Measurements from ENCODE around the gene CD99. TPM values are rescaled to one million over a fixed set of nuclear protein-coding genes. Genes with fewer than 3 reads are reported as not detected.
"Not testable (repeated sequence)": the region's sequence is repeated elsewhere in the genome, so short reads cannot be mapped to it uniquely, and the experiment has no call there.

The CD99 gene
- total and polyA plus RNA-seq, 2 experiments from 2014 or later: 329 to 565 TPM

DNA sequence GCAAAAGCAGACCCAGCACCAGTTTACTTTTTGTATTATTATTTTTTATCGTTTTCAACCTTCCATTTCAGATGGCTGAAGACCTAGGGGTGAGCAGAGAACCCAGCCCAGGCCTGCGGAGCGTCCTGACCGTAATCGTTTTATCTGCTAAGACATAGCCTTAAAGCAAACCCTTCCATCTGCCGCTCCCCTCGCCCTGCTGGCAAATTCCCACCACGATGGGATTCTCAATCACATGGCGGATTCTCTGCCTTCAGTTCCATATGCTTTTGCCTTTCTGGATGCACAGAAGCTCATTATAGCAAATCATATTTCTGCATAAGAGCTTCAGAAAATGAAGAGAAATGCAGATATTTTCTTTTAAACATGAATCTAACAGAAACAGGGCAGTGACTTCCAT lies 42.2 kb downstream of the CD99 start:
- WGBS (ENCODE audit: low lambda C conversion rate, missing lambda C conversion rate): 90% methylated on average over 9 of the region's 9 CpGs
- H3K9me3 ChIP-seq (ENCODE audit: low read depth): no peaks in the 10 kb centered on the region
- TF ChIP-seq, protein P1, sequence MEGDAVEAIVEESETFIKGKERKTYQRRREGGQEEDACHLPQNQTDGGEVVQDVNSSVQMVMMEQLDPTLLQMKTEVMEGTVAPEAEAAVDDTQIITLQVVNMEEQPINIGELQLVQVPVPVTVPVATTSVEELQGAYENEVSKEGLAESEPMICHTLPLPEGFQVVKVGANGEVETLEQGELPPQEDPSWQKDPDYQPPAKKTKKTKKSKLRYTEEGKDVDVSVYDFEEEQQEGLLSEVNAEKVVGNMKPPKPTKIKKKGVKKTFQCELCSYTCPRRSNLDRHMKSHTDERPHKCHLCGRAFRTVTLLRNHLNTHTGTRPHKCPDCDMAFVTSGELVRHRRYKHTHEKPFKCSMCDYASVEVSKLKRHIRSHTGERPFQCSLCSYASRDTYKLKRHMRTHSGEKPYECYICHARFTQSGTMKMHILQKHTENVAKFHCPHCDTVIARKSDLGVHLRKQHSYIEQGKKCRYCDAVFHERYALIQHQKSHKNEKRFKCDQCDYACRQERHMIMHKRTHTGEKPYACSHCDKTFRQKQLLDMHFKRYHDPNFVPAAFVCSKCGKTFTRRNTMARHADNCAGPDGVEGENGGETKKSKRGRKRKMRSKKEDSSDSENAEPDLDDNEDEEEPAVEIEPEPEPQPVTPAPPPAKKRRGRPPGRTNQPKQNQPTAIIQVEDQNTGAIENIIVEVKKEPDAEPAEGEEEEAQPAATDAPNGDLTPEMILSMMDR (IDR thresholded peaks at IDR 0.05; ENCODE audit: poor library complexity): no peak
- TF ChIP-seq EZH2 (IDR thresholded peaks at IDR 0.05; ENCODE audit: borderline replicate concordance) (no peak), EZH2phosphoT487 (IDR thresholded peaks at IDR 0.05; ENCODE audit: low read depth, severe bottlenecking, unreplicated experiment) (no peak)

GRCh38 chrX:2735270-2735669 lies 44.2 kb downstream of the CD99 start:
- no peak overlapping the region for H3K27ac ChIP-seq
- H4K20me1 ChIP-seq (ENCODE audit: insufficient read depth, poor library complexity, severe bottlenecking): no peaks in the 10 kb centered on the region
- TF ChIP-seq, protein P1 (IDR thresholded peaks at IDR 0.05; ENCODE audit: poor library complexity): no peak
- TF ChIP-seq EZH2phosphoT487 (IDR thresholded peaks at IDR 0.05; ENCODE audit: low read depth, severe bottlenecking, unreplicated experiment) (no peak), EZH2 (IDR thresholded peaks at IDR 0.05; ENCODE audit: borderline replicate concordance) (no peak)
- H3K4me2 ChIP-seq: no peak overlapping the region
- H3K79me2 ChIP-seq: no peaks in the 10 kb centered on the region
- H3K9me3 ChIP-seq (ENCODE audit: low read depth): no peaks in the 10 kb centered on the region
- no peaks in the 10 kb centered on the region for H3K9me2 ChIP-seq (replicated peaks; ENCODE audit: insufficient read depth)
- H3K4me3 ChIP-seq: no peak overlapping the region
- WGBS (ENCODE audit: low lambda C conversion rate, missing lambda C conversion rate): 99% methylated on average over 4 of the region's 4 CpGs
- no peaks in the 10 kb centered on the region for H3K36me3 ChIP-seq (replicated peaks; ENCODE audit: insufficient read depth, low read depth)
- no peaks in the 10 kb centered on the region for H3K4me1 ChIP-seq (ENCODE audit: insufficient read depth)
- H2AFZ ChIP-seq: no peak overlapping the region
- no peak for DNase-seq (ENCODE audit: low spot score)
- no peaks in the 10 kb centered on the region for H3K27me3 ChIP-seq

More for the DNA sequence above, 42.2 kb downstream of the CD99 start:
- Histone ChIP-seq H3K27me3 (no peaks in the 10 kb centered on the region), H2AFZ (no peak overlapping the region), H3K79me2 (no peaks in the 10 kb centered on the region), H3K27ac (no peak overlapping the region), H3K4me2 (no peak overlapping the region), H3K4me1 (ENCODE audit: insufficient read depth) (no peaks in the 10 kb centered on the region), H3K9me2 (replicated peaks; ENCODE audit: insufficient read depth) (no peaks in the 10 kb centered on the region), H3K4me3 (no peak overlapping the region), H3K36me3 (replicated peaks; ENCODE audit: insufficient read depth, low read depth) (no peaks in the 10 kb centered on the region), H4K20me1 (ENCODE audit: insufficient read depth, poor library complexity, severe bottlenecking) (no peaks in the 10 kb centered on the region)
- DNase-seq (ENCODE audit: low spot score): no peak

- Histone ChIP-seq H3K4me3 (no peak overlapping the region), H3K36me3 (replicated peaks; ENCODE audit: insufficient read depth, low read depth) (no peaks in the 10 kb centered on the region), H3K27ac (no peak overlapping the region), H3K9me3 (ENCODE audit: low read depth) (no peaks in the 10 kb centered on the region), H2AFZ (no peak overlapping the region), H3K27me3 (no peaks in the 10 kb centered on the region), H3K4me1 (ENCODE audit: insufficient read depth) (no peaks in the 10 kb centered on the region), H3K79me2 (no peaks in the 10 kb centered on the region), H3K9me2 (replicated peaks; ENCODE audit: insufficient read depth) (no peaks in the 10 kb centered on the region), H3K4me2 (no peak overlapping the region), H4K20me1 (ENCODE audit: insufficient read depth, poor library complexity, severe bottlenecking) (no peaks in the 10 kb centered on the region)
- TF ChIP-seq, protein P1 (IDR thresholded peaks at IDR 0.05; ENCODE audit: poor library complexity): no peak
- no peak for TF ChIP-seq EZH2 (IDR thresholded peaks at IDR 0.05; ENCODE audit: borderline replicate concordance)
- TF ChIP-seq EZH2phosphoT487 (IDR thresholded peaks at IDR 0.05; ENCODE audit: low read depth, severe bottlenecking, unreplicated experiment): no peak
- no peak for DNase-seq (ENCODE audit: low spot score)
- WGBS (ENCODE audit: low lambda C conversion rate, missing lambda C conversion rate): 96% methylated on average over 11 of the region's 11 CpGs
These were observed 49.6 kb downstream of the CD99 start for GRCh38 chrX:2740672-2741071.

GRCh38 chrX:2741386-2741785 lies 50.3 kb downstream of the CD99 start:
- no peaks in the 10 kb centered on the region for H3K27me3 ChIP-seq
- WGBS (ENCODE audit: low lambda C conversion rate, missing lambda C conversion rate): 97% methylated on average over 3 of the region's 3 CpGs
- H4K20me1 ChIP-seq (ENCODE audit: insufficient read depth, poor library complexity, severe bottlenecking): no peaks in the 10 kb centered on the region
- H3K36me3 ChIP-seq (replicated peaks; ENCODE audit: insufficient read depth, low read depth): no peaks in the 10 kb centered on the region
- H3K27ac ChIP-seq: no peak overlapping the region
- no peaks in the 10 kb centered on the region for H3K9me2 ChIP-seq (replicated peaks; ENCODE audit: insufficient read depth)
- TF ChIP-seq EZH2phosphoT487 (IDR thresholded peaks at IDR 0.05; ENCODE audit: low read depth, severe bottlenecking, unreplicated experiment) (no peak), EZH2 (IDR thresholded peaks at IDR 0.05; ENCODE audit: borderline replicate concordance) (no peak)
- TF ChIP-seq, protein P1 (IDR thresholded peaks at IDR 0.05; ENCODE audit: poor library complexity): no peak
- no peaks in the 10 kb centered on the region for H3K79me2 ChIP-seq
- H3K9me3 ChIP-seq (ENCODE audit: low read depth): no peaks in the 10 kb centered on the region
- H2AFZ ChIP-seq: no peak overlapping the region
- no peak overlapping the region for H3K4me3 ChIP-seq
- no peak overlapping the region for H3K4me2 ChIP-seq
- no peaks in the 10 kb centered on the region for H3K4me1 ChIP-seq (ENCODE audit: insufficient read depth)
- DNase-seq (ENCODE audit: low spot score): no peak

DNA sequence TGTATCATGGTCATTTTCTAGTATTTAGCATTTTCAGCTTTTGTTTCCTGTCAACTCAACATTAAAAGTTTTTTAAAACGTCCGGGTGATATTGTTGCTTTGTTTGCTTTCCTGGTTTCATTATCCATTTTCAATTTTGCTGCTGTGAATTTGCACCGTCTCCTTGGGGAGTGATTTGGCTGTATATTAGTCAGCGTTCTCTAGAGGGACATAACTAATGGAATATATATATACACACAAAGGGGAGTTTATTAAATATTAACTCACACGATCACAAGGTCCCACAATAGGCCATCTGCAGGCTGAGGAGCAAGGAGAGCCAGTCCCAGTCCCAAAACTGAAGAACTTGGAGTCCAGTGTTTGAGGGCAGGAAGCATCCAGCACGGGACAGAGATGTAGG lies 55.2 kb downstream of the CD99 start:
- H3K9me3 ChIP-seq (ENCODE audit: low read depth); H3K79me2 ChIP-seq; H3K9me2 ChIP-seq (replicated peaks; ENCODE audit: insufficient read depth); DNase-seq (ENCODE audit: low spot score); H3K27ac ChIP-seq; H3K36me3 ChIP-seq (replicated peaks; ENCODE audit: insufficient read depth, low read depth); H3K4me3 ChIP-seq; H4K20me1 ChIP-seq (ENCODE audit: insufficient read depth, poor library complexity, severe bottlenecking); H3K4me1 ChIP-seq (ENCODE audit: insufficient read depth); H2AFZ ChIP-seq; H3K4me2 ChIP-seq; H3K27me3 ChIP-seq: not testable (repeated sequence)
- WGBS (ENCODE audit: low lambda C conversion rate, missing lambda C conversion rate): 69% methylated on average over 6 of the region's 6 CpGs
